HG03565 (cell line): ENCODE data around the gene BPIFB3.
"Not testable (repeated sequence)": the region's sequence is repeated elsewhere in the genome, so short reads cannot be mapped to it uniquely, and the experiment has no call there.

Source experiments
- ATAC-seq: cut with Tn5 transposase; IDR thresholded peaks from one replicate; pipeline ENCODE4 v1.9.1; 2021; ENCODE audit warnings: mild to moderate bottlenecking, moderate library complexity; ENCODE audit not compliant: unreplicated experiment

Gene BPIFB3

GRCh38 chr20:33083544-33084340 is 30.0 kb downstream of the BPIFB3 start:
- no peak for ATAC-seq

GRCh38 chr20:33084722-33085121 is 31.0 kb downstream of the BPIFB3 start:
- ATAC-seq: no peak

- ATAC-seq: no peak
Measured at GRCh38 chr20:33086052-33086722, 32.5 kb downstream of the BPIFB3 start.

DNA sequence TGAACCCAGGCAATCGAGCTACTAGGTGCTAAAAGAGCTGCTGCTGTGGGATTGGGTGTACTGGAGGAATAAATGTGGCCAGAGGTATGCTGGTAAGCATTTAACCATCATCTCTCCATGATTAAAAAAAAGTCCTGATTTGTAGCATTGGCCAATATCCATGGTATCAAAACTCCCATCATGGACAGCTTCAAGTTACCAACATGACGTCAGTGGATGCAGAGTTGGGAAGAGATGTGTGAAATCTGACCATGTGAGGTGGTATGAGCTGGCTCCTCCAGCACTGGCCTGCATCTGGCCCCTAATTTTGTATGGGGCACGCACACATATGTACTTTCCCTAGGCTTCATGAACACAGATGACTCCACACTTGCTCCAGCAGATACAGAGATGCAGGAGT is 37.4 kb downstream of the BPIFB3 start:
- no peak for ATAC-seq

DNA sequence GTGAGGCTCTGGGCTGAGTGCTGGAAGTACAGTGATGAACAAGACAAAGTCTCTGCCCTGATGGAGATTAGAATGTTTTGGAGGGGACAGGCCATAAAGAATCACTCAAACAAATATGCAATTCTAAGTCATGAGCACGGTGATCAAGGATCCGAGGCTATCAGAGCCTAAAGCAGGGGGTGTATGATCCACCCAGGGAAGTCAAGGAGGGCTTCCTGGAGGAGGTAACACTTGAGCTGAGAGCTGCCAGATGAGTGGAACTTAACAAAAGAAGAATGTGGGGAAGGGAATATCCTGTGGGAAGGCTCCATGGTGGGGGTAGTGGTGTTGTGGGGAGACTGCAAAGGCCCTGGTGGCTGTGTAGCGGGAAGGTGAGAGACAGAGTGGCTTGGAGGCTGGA is 38.0 kb downstream of the BPIFB3 start:
- no peak for ATAC-seq

- ATAC-seq: no peak
Measured at GRCh38 chr20:33092361-33092760, 38.7 kb downstream of the BPIFB3 start.

- ATAC-seq: no peak
Measured at GRCh38 chr20:33093074-33093473, 39.4 kb downstream of the BPIFB3 start.

DNA sequence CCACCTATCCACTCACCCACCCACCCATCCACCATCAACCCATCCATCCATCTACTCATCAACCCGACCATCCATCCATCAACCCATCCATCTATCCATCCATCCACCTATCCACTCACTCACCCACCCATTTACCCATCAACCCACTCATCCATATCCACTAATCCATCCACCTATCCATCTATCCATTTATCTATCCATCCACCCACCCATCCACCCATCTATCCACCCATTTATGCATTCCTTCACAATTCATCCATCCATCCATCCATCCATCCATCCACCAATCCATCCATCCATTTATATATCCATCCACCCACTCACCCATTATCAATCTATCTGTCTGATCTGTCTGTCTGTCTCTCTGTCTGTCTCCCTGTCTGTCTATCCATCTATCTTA is 39.9 kb downstream of the BPIFB3 start:
- no peak for ATAC-seq

DNA sequence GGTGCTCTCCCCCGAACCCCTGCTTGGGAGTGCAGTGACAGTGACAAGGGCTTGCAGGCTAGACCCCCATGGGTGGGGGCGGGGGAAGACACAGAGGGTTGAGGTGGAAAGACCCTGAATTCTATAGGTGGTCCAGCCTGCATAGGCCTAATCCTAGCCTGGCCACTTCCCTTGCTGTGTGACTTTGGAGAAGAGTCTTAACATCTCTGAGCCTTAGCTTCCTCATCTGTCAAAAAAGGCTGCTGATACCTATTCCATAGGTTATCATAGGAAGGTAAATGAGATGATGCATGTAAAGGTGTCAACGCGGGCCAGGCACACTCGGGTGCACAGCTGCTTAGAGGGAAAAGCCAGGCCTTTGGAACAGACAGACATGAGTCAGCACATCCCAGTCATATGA is 41.5 kb downstream of the BPIFB3 start:
- ATAC-seq: no peak

DNA sequence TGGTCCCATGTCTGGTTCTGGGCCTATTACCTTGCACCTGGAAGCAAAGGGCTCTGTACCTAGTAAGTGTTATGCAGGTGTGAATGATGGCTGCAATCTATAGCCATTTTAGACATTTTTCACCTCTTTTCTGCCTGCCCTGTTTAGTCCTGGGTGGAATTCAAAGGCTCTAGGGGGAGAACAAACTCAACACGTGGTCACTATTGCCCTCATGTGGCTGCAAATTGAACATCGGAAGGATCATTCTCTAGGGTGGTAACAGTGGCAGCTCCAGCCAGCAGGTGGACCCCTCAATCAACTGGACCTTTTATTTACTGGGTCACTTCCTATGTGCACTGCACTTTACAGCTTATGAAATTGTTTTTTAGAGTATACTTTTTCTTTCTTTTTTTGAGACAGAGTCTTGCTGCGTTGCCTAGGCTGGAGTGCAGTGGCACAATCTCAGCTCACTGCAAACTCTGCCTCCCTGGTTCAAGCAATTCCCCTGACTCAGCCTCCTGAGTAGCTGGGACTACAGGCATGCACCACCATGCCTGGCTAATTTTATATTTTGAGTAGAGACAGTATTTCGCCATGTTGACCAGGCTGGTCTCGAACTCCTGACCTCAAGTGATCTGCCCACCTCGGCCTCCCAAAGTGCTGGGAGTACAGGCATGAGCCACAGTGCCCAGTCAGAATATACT is 42.3 kb downstream of the BPIFB3 start:
- ATAC-seq: not testable (repeated sequence)

- no peak for ATAC-seq
Measured at GRCh38 chr20:33097001-33097400, 43.3 kb downstream of the BPIFB3 start.

DNA sequence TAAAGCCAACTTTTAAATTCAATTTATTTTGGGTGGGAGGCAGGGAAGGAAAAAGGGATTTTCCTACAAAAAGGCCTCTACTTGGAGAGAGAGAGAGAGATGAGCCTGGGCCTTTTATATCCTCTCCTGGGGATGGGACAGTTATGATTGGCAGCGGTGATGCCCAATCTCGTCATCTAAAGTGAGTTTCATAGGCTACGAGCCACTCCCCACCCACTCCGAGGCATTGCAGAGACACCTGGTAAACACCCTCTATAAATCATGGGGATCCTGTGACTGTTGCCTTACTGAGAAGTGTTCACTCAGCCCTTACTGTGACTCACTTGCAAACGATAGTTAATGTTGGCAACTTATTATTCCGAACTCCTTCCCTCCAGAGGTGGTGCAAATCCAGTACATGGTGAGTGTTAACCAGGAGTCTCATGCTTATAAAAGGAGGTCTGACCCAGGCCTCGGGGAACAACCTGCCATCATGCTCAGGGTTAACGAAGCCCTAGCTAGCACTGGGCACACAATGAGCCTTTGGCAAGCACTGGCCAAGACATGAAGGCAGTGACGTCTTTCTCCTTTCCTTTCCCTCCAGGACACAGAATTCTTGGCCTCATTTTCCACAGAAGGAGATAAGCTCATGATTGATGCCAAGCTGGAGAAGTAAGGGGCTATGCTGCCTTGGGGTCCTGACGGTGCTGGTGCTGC is 46.3 kb downstream of the BPIFB3 start:
- no peak for ATAC-seq

- ATAC-seq: no peak
Measured at GRCh38 chr20:33103556-33103955, 49.9 kb downstream of the BPIFB3 start.

- ATAC-seq: no peak
Measured at GRCh38 chr20:33104336-33104735, 50.6 kb downstream of the BPIFB3 start.

GRCh38 chr20:33105316-33105924 is 51.7 kb downstream of the BPIFB3 start:
- no peak for ATAC-seq

DNA sequence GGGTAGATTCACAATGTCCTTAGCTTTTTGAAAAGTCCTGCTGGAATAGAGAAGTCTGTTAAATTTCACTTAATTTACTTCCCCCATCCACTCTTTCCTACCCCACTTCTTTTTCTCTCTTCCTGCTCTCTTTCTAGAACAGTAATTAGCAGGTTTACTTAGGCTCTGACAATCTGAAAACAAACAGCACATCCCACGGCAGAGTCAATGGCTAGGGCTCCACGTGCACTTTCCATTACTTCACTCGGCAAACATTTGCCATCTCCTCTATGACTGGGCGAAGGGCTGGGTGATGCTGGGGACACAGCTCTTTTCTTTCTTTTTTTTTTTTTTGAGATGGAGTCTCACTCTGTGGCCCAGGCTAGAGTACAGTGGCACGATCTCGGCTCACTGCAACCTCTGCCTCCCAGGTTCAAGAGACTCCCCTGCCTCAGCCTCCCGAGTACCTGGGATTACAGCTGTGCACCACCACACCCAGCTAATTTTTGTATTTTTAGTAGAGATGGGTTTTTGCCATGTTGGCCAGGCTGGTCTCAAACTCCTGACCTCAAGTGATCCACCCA is 52.4 kb downstream of the BPIFB3 start:
- not testable (repeated sequence) for ATAC-seq

DNA sequence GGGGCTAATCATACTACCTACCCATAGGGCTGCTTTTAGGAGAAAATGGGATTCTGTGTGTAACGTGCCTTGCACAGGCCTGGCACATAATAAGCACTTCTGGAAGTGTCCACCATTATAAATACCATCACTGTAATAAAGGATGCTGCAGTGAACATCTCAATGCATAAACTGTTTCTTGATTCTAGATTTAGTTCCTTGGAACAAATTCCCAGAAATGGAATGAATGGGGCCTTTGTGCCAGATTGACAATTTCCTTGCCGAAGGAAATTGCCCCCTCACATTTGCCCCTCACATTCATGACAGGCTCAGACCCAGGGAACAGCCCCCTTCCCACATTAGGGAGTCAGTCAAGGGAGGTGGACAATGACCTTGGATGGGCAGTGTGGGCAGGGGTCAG is 55.0 kb downstream of the BPIFB3 start:
- no peak for ATAC-seq

- no peak for ATAC-seq
Measured at GRCh38 chr20:33110147-33110825, 56.6 kb downstream of the BPIFB3 start.

GRCh38 chr20:33111306-33111705 is 57.6 kb downstream of the BPIFB3 start:
- no peak for ATAC-seq
